HepG2 (cell line): ENCODE data around the gene MARCHF2. TPM values are rescaled to one million over a fixed set of nuclear protein-coding genes. Genes with fewer than 3 reads are reported as not detected.

Experiments used
- ARID5B ChIP-seq: IDR thresholded peaks from 2 replicates; pipeline ENCODE4 v1.4.0; 2020; ENCODE audit warnings: mild to moderate bottlenecking, missing genetic modification reagents
- CREBL2 ChIP-seq: sonication (generic); formaldehyde crosslinking; IDR thresholded peaks from 2 replicates; pipeline ENCODE4 v1.8.1; 2023; ENCODE audit warnings: missing genetic modification reagents, mild to moderate bottlenecking, borderline replicate concordance
- GTF3A ChIP-seq: sonication (generic); formaldehyde crosslinking; conservative IDR thresholded peaks from 2 replicates; pipeline ENCODE4 v1.4.0; 2020; ENCODE audit warnings: mild to moderate bottlenecking, missing genetic modification reagents
- HES4 ChIP-seq: sonication (generic); formaldehyde crosslinking; IDR thresholded peaks from 2 replicates; pipeline ENCODE4 v1.9.0; 2021; ENCODE audit warnings: mild to moderate bottlenecking, missing genetic modification reagents, borderline replicate concordance
- NFIC ChIP-seq: IDR thresholded peaks from 2 replicates; pipeline ENCODE4 v1.6.1; 2012; ENCODE audit warnings: mild to moderate bottlenecking, low read length, inconsistent platforms
- RELA ChIP-seq: sonication (generic); formaldehyde crosslinking; IDR thresholded peaks from 2 replicates; pipeline ENCODE4 v1.4.0; 2020; ENCODE audit warnings: missing genetic modification reagents
- RXRA ChIP-seq: sonication (generic); formaldehyde crosslinking; IDR thresholded peaks from 2 replicates; pipeline ENCODE4 v1.5.1; 2020; ENCODE audit warnings: missing genetic modification reagents
- SMARCC2 ChIP-seq: fragments of 450-650 bp; IDR thresholded peaks from 2 replicates; pipeline ENCODE4 v1.6.1; 2017; ENCODE audit warnings: antibody characterized with exemption, mild to moderate bottlenecking
- SPEN ChIP-seq: sonication (generic); formaldehyde crosslinking; IDR thresholded peaks from 2 replicates; pipeline ENCODE4 v1.5.1; 2020; ENCODE audit warnings: low read depth, mild to moderate bottlenecking, missing genetic modification reagents
- TCF7 ChIP-seq: sonication (generic); IDR thresholded peaks from 2 replicates; pipeline ENCODE4 v1.6.1; 2016; ENCODE audit warnings: antibody characterized with exemption, low read depth
- TFDP1 ChIP-seq: IDR thresholded peaks from 2 replicates; pipeline ENCODE4 v1.6.1; 2016; ENCODE audit warnings: missing compliant biosample characterization, missing genetic modification reagents, borderline replicate concordance
- ZBTB25 ChIP-seq: IDR thresholded peaks from 2 replicates; pipeline ENCODE4 v1.6.1; 2018; ENCODE audit warnings: missing genetic modification reagents
- ZNF12 ChIP-seq: sonication (generic); formaldehyde crosslinking; IDR thresholded peaks from 2 replicates; pipeline ENCODE4 v1.5.0; 2020; ENCODE audit warnings: missing genetic modification reagents
- ZNF30 ChIP-seq: sonication (generic); formaldehyde crosslinking; IDR thresholded peaks from 2 replicates; pipeline ENCODE4 v1.5.0; 2020; ENCODE audit warnings: mild to moderate bottlenecking, missing genetic modification reagents
- ZNF44 ChIP-seq: sonication (generic); formaldehyde crosslinking; IDR thresholded peaks from 2 replicates; pipeline ENCODE4 v1.5.1; 2020; ENCODE audit warnings: mild to moderate bottlenecking, missing genetic modification reagents
- ZNF800 ChIP-seq: sonication (generic); formaldehyde crosslinking; IDR thresholded peaks from 2 replicates; pipeline ENCODE4 v1.4.0; 2020; ENCODE audit warnings: missing genetic modification reagents
- polyA plus RNA-seq, 8 experiments: library from polyadenylated mRNA; depleted of rRNA in 3 of 8; stranded (reverse) in 7 of 8; unstranded in 1 of 8; fragments of >200 nt; fragmentation: Illumina TruSeq in 4 of 8; extraction: Trizol in 4 of 8; gene quantifications; 2 replicates each; pipeline versions ENCODE4 v1.2.1 to v1.2.3, GENCODE V29; 2011 to 2016; ENCODE audit warnings: low read depth in 4 of 8, missing spikeins in 1 of 8, mixed read lengths in 1 of 8; ENCODE audit not compliant: insufficient read depth in 1 of 8
- total RNA-seq, 5 experiments: library from RNA; depleted of rRNA; stranded (reverse); fragments of >200 nt; fragmentation: Illumina TruSeq; extraction: Trizol; gene quantifications; 2 replicates each; pipeline ENCODE4 v1.2.3, GENCODE V29; 2016; ENCODE audit warnings: low read depth in 1 of 5

Gene MARCHF2
- total and polyA plus RNA-seq, 2 of the 13 experiments (the other 11 are each of a cell fraction or from before 2014, with no cell fraction given) = 12.7 to 13.0 TPM

- TF ChIP-seq HES4 (no peak), TCF7 (peak; percentile 91), TFDP1 (CRISPR knock-in tag) (peak; percentile 15; the same call in 1 of the 2 replicates), SMARCC2 (peak; percentile 72; the same call in 1 of the 2 replicates), ZBTB25 (CRISPR knock-in tag) (peak; percentile 64; the same call in 1 of the 2 replicates), ZNF30 (CRISPR knock-in tag) (no peak), ZNF44 (CRISPR knock-in tag) (0 out of 2 replicates have a peak, but pooled peaks have one; percentile 25), CREBL2 (CRISPR knock-in tag) (no peak), ZNF800 (no peak), SPEN (peak; percentile 81; the same call in 1 of the 2 replicates), RXRA (CRISPR knock-in tag) (peak; percentile 100), RELA (CRISPR knock-in tag) (no peak), NFIC (peak; percentile 75; the same call in 1 of the 2 replicates), ZNF12 (CRISPR knock-in tag) (no peak), ARID5B (CRISPR knock-in tag) (peak; percentile 95), GTF3A (CRISPR knock-in tag) (no peak)
Observed at GRCh38 chr19:8373867-8374813, 39.0 kb upstream of the MARCHF2 start (continued).
